Measurements from ENCODE around the gene ZC2HC1C.

The ZC2HC1C gene, protein sequence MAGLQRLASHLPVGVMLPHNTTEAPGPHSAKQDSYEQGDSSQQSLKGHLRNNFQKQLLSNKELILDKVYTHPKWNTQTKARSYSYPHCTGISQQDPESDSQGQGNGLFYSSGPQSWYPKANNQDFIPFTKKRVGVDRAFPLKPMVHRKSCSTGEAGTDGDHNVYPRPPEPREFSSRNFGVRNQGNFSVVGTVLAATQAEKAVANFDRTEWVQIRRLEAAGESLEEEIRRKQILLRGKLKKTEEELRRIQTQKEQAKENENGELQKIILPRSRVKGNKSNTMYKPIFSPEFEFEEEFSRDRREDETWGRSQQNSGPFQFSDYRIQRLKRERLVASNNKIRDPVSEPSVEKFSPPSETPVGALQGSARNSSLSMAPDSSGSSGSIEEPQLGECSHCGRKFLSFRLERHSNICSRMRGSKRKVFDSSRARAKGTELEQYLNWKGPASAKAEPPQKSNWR

DNA sequence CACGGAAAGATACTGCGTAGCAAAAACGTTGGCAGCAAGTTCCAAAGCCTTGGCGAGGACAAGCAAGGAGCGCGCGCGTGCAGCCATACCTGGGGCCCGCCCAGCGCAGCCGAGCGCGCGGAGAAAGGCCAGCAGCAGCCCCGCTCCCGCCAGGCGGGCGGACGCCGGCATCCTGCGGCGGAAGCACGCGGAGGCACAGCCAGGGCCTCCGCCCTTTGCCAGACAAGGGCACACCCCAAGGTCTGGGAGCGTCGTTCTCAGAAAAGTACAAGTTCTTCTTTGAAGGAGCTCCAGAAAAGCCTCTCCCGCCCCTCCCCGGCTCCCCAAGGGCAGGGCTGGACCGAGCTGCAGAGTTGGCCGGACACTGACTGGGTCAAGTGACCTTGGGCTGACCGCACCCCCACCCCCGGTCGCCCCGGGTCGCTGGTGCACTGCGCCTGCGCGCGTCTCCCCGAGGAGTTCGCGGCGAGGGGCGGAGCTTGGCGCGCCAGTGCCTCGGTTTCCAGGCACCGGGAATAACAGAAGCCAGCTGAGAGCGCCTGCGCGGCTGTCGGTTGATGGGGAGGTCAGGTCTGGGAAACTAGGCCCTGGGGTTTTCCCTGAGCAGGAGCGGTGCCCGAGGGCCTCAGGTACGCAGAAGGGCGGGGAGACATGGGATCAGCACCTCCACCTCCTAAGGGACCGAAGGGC is at the start of gene ZC2HC1C:
ZC2HC1C (plus strand) TSS at position 521 of the 690 bp plus-strand sequence. CDS start 933 bp downstream, outside the sequence.
- Histone ChIP-seq H3K4me3 (peak within 1 kb of the TSS; percentile 58 to 68), H3K27ac (peak within 1 kb of the TSS; percentile 86 to 89), H3K9me3 (no peaks in the 10 kb centered on the region), H3K4me1 (peaks cover 0 to 34% (median 20%) of the 10 kb centered on the region in 4 donors), H3K27me3 (no peaks in the 10 kb centered on the region), H3K36me3 (no peaks in the 10 kb centered on the region)
- peak; percentile 95 to 98 for DNase-seq
- intact Hi-C loops (cut with DNase I; ENCODE audit: low total_unique reads) = loop anchor here (10.0 kb wide), 1 partner anchor 114 kb away; the partner anchor contains the start of gene PGF
- TF ChIP-seq, protein P1, sequence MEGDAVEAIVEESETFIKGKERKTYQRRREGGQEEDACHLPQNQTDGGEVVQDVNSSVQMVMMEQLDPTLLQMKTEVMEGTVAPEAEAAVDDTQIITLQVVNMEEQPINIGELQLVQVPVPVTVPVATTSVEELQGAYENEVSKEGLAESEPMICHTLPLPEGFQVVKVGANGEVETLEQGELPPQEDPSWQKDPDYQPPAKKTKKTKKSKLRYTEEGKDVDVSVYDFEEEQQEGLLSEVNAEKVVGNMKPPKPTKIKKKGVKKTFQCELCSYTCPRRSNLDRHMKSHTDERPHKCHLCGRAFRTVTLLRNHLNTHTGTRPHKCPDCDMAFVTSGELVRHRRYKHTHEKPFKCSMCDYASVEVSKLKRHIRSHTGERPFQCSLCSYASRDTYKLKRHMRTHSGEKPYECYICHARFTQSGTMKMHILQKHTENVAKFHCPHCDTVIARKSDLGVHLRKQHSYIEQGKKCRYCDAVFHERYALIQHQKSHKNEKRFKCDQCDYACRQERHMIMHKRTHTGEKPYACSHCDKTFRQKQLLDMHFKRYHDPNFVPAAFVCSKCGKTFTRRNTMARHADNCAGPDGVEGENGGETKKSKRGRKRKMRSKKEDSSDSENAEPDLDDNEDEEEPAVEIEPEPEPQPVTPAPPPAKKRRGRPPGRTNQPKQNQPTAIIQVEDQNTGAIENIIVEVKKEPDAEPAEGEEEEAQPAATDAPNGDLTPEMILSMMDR (IDR thresholded peaks at IDR 0.05) = no peak

DNA sequence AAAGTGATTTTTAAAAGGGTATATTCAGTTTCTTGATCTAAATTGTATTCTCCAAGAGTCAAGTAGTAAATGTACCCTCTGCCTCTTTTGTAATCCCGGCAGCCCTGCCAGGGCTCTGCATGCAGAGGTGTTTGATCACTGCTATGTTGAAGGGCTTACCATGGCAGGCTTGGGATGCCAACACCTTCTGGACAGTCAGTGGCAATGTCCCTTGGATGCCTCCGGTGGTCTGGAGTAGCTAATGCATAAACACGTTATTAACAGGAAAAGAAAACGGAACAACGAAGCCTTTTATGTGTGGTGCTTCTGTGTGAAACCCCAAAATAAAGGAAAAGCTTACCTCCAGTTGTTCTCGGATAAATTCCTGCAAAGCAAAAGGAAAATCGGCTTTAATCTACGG is 46.8 kb upstream of the ZC2HC1C start:
- H3K27ac ChIP-seq = no peak overlapping the region
- intact Hi-C loops (cut with DNase I; ENCODE audit: low total_unique reads) = no loop called here
- H3K9me3 ChIP-seq = no peaks in the 10 kb centered on the region
- H3K4me3 ChIP-seq = no peak overlapping the region
- no peak for DNase-seq
- TF ChIP-seq, protein P1 (IDR thresholded peaks at IDR 0.05) = peak; percentile 38 to 42
- H3K36me3 ChIP-seq = peaks cover 47 to 88% (median 65%) of the 10 kb centered on the region in 3 donors
- H3K4me1 ChIP-seq = no peaks in the 10 kb centered on the region
- no peaks in the 10 kb centered on the region for H3K27me3 ChIP-seq

DNA sequence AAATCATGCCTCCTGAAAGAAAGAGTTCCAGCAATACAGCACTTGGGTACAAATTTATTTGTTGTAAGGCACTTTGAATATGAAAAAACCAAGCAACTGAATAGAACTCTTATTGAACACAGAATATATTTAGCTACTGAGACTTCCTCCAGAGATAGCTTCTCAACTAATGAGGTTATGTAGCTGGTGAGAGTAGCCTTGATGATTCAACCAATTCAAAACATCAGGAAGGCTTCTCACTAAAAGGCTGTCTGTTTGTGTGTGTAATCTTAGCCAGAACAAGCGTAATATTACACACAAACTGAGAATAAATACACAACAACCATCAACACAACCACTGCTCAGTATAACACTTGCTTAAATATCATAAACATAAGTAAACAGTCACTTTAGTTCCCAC is 46.3 kb upstream of the ZC2HC1C start:
- Histone ChIP-seq H3K27ac (no peak overlapping the region), H3K27me3 (no peaks in the 10 kb centered on the region), H3K4me3 (no peak overlapping the region), H3K9me3 (no peaks in the 10 kb centered on the region), H3K36me3 (peaks cover 46 to 84% (median 60%) of the 10 kb centered on the region in 3 donors), H3K4me1 (no peaks in the 10 kb centered on the region)
- TF ChIP-seq, protein P1 (IDR thresholded peaks at IDR 0.05) = no peak
- intact Hi-C loops (cut with DNase I; ENCODE audit: low total_unique reads) = no loop called here
- no peak for DNase-seq

DNA sequence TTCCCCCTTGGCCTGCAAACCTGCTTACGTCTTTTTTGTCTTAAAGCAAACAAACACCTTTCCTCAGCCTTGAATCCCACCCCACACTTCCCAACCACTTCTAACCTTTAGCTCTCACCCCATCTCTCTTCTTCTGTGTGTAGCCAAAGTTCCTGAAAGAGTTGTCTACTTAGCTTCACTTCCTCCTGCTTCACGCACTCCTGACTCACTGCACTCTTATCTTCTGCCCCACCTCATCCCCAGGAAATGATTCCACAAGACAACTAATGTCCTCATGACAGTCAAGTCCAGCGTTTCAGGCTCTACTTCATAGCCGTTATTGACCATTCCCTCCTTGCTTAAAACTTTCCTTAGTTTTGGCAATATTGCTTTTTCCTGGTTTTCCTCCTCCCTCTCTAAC is 44.4 kb upstream of the ZC2HC1C start:
- DNase-seq = no peak
- no peak overlapping the region for H3K4me3 ChIP-seq
- intact Hi-C loops (cut with DNase I; ENCODE audit: low total_unique reads) = no loop called here
- no peak overlapping the region for H3K27ac ChIP-seq
- no peaks in the 10 kb centered on the region for H3K27me3 ChIP-seq
- TF ChIP-seq, protein P1 (IDR thresholded peaks at IDR 0.05) = no peak
- peaks cover 52 to 84% (median 62%) of the 10 kb centered on the region in 3 donors for H3K36me3 ChIP-seq
- H3K4me1 ChIP-seq = no peaks in the 10 kb centered on the region
- no peaks in the 10 kb centered on the region for H3K9me3 ChIP-seq

DNA sequence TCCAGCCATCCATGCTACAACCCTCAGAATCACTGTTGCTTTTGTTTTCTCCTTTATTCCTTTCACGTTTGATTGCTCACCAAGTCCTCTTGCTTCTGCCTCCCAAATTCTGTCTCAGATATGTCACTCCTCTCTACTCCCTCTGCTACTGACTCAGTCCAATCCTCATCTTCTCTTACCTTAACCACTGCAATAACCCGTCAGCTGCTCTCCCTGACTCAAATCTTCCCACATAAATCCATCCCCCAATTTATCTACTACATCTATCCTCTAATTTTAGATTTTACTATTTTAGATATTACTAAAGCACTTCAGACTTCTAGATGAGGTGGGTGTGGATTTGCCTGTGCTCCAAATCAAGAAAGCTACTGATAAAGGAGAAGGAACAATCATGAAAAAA is 43.6 kb upstream of the ZC2HC1C start:
- TF ChIP-seq, protein P1 (IDR thresholded peaks at IDR 0.05) = no peak
- Histone ChIP-seq H3K27me3 (no peaks in the 10 kb centered on the region), H3K9me3 (no peaks in the 10 kb centered on the region), H3K4me1 (no peaks in the 10 kb centered on the region), H3K4me3 (no peak overlapping the region), H3K27ac (no peak overlapping the region), H3K36me3 (peaks cover 52 to 84% (median 62%) of the 10 kb centered on the region in 3 donors)
- intact Hi-C loops (cut with DNase I; ENCODE audit: low total_unique reads) = no loop called here
- no peak for DNase-seq

Data from tibial artery (tissue), 4 donors.